Ovary (tissue), 9 donors: Measurements from ENCODE around the gene SLC25A51. TPM values are rescaled to one million over a fixed set of nuclear protein-coding genes. Genes with fewer than 3 reads are reported as not detected.

Experiments used
- DNase-seq, 5 donors: peaks; one replicate each; pipeline ENCODE4 v3.0.0-alpha.2; 2019 to 2020
- H3K27ac ChIP-seq, 2 donors: fragments of 200-600 bp; one replicate each; pipeline versions ENCODE4 v1.5.1 to v1.8.0; 2019 to 2022
- H3K27me3 ChIP-seq: fragments of 200-600 bp; one replicate; pipeline ENCODE4 v1.8.0; 2022
- H3K36me3 ChIP-seq: fragments of 200-600 bp; sonication (generic); one replicate; pipeline ENCODE4 v1.5.1; 2019
- H3K4me1 ChIP-seq: one replicate; pipeline ENCODE4 v1.8.1; 2013; ENCODE audit warnings: mild to moderate bottlenecking, moderate library complexity; ENCODE audit not compliant: insufficient read depth
- H3K4me3 ChIP-seq: fragments of 200-600 bp; sonication (generic); one replicate; pipeline ENCODE4 v1.5.1; 2017
- H3K9me3 ChIP-seq, 2 donors: fragments of 200-600 bp in 1 of 2; sonication (generic) in 1 of 2; one replicate each; pipeline versions ENCODE4 v1.5.1 to v1.8.1; 2013 to 2019; ENCODE audit warnings: mild to moderate bottlenecking in 1 of 2, moderate library complexity in 1 of 2
- EP300 ChIP-seq: sonication (generic); formaldehyde crosslinking; IDR thresholded peaks from one replicate; pipeline ENCODE4 v1.6.1; 2017; ENCODE audit warnings: antibody characterized with exemption
- POLR2A ChIP-seq: fragments of 450-650 bp; IDR thresholded peaks from one replicate; pipeline ENCODE4 v1.6.1; 2017; ENCODE audit warnings: antibody characterized with exemption, mild to moderate bottlenecking, moderate library complexity
- WGBS, 3 donors: extraction: QIAGEN DNeasy Blood & Tissue Kit in 1 of 3; methylation state at CpG; one replicate each; pipeline versions ENCODE4 v1.1.5 to v1.1.7; 2013 to 2017; 5-methylcytosine and 5-hydroxymethylcytosine counted together
- intact Hi-C, 4 donors: fragments of 100-400 bp; cut with DNase I; formaldehyde crosslinking; loops; one replicate each; pipeline versions ENCODE4 v1.11.0 to v1.15.1; 2022 to 2023
- polyA plus RNA-seq, 2 donors: library from polyadenylated mRNA; stranded (reverse); fragments of 200-250 nt in 1 of 2; fragments of 350-450 nt in 1 of 2; fragmentation: Illumina TruSeq in 1 of 2; extraction: RNeasy Lipid Tissue Mini Kit (QIAGEN cat#74804) in 1 of 2; gene quantifications; one replicate each; pipeline ENCODE4 v1.2.3, GENCODE V29; 2013 to 2014
- small RNA-seq: library from RNA; depleted of rRNA; stranded (forward); fragments of <200 nt; gene quantifications from one replicate; pipeline ENCODE3, GENCODE V24; 2016
- total RNA-seq, 7 donors: library from RNA; depleted of rRNA in 2 of 7; stranded (reverse); fragments of >200 nt in 2 of 7; fragmentation: NEBNext Ultra II Directional in 3 of 7; extraction: Animal tissue kit (Norgen Biotek cat#: 25700) in 3 of 7; gene quantifications; one replicate each; pipeline versions ENCODE4 v1.1.0 to v1.2.4, GENCODE V29; 2016 to 2023
- TF ChIP-seq, protein P1 (sequence below), 3 donors: fragments of 450-650 bp in 2 of 3; fragments of 200-600 bp in 1 of 3; IDR thresholded peaks; one replicate each; pipeline versions ENCODE4 v1.5.1 to v1.8.0; 2016 to 2022; ENCODE audit warnings: antibody characterized with exemption in 3 of 3, mild to moderate bottlenecking in 1 of 3
- donor health status: DM: no; HTN: no; CAD: no; lungs with moderate emphysema.
- donor health status: DM: no; HTN: no; CAD: no.
- donor health status: Bipolar disorder and iron deficiency.
- donor health status: DM: yes; HTN: yes; CAD: no.
- donor health status: DM: no; HTN: no; CAD: no.
- donor health status: DM: yes; HTN: yes; CAD: no.

SLC25A51 gene
- total and polyA plus RNA-seq, 9 donors = 5.1 to 24.1 (median 20.6) TPM

GRCh38 chr9:37852222-37852621, 51.7 kb downstream of the SLC25A51 start:
- Histone ChIP-seq H3K9me3 (no peaks in the 10 kb centered on the region), H3K4me1 (no peaks in the 10 kb centered on the region), H3K27me3 (no peaks in the 10 kb centered on the region), H3K36me3 (no peaks in the 10 kb centered on the region), H3K27ac (no peak overlapping the region), H3K4me3 (no peak overlapping the region)
- 91 to 98% (median 93%) methylated on average over 2 of the region's 2 CpGs for WGBS, 3 donors
- TF ChIP-seq, protein P1, sequence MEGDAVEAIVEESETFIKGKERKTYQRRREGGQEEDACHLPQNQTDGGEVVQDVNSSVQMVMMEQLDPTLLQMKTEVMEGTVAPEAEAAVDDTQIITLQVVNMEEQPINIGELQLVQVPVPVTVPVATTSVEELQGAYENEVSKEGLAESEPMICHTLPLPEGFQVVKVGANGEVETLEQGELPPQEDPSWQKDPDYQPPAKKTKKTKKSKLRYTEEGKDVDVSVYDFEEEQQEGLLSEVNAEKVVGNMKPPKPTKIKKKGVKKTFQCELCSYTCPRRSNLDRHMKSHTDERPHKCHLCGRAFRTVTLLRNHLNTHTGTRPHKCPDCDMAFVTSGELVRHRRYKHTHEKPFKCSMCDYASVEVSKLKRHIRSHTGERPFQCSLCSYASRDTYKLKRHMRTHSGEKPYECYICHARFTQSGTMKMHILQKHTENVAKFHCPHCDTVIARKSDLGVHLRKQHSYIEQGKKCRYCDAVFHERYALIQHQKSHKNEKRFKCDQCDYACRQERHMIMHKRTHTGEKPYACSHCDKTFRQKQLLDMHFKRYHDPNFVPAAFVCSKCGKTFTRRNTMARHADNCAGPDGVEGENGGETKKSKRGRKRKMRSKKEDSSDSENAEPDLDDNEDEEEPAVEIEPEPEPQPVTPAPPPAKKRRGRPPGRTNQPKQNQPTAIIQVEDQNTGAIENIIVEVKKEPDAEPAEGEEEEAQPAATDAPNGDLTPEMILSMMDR (IDR thresholded peaks at IDR 0.05) = no peak
- TF ChIP-seq EP300 (no peak), POLR2A (no peak)
- no peak for DNase-seq
- intact Hi-C loops = loop anchor here in 1 of 4 donors (10.0 kb wide), 1 partner anchor 67 kb away; the partner anchor contains the start of gene EXOSC3

- Histone ChIP-seq H3K4me1 (no peaks in the 10 kb centered on the region), H3K27me3 (no peaks in the 10 kb centered on the region), H3K4me3 (no peak overlapping the region), H3K36me3 (no peaks in the 10 kb centered on the region), H3K9me3 (no peaks in the 10 kb centered on the region), H3K27ac (no peak overlapping the region)
- DNase-seq = no peak
- 90 to 94% (median 92%) methylated on average over 4 of the region's 4 CpGs for WGBS, 3 donors
- TF ChIP-seq, protein P1 (IDR thresholded peaks at IDR 0.05) = no peak
- no peak for TF ChIP-seq EP300
- intact Hi-C loops = no loop called here
Observed at GRCh38 chr9:37840560-37841194, 63.2 kb downstream of the SLC25A51 start.

DNA sequence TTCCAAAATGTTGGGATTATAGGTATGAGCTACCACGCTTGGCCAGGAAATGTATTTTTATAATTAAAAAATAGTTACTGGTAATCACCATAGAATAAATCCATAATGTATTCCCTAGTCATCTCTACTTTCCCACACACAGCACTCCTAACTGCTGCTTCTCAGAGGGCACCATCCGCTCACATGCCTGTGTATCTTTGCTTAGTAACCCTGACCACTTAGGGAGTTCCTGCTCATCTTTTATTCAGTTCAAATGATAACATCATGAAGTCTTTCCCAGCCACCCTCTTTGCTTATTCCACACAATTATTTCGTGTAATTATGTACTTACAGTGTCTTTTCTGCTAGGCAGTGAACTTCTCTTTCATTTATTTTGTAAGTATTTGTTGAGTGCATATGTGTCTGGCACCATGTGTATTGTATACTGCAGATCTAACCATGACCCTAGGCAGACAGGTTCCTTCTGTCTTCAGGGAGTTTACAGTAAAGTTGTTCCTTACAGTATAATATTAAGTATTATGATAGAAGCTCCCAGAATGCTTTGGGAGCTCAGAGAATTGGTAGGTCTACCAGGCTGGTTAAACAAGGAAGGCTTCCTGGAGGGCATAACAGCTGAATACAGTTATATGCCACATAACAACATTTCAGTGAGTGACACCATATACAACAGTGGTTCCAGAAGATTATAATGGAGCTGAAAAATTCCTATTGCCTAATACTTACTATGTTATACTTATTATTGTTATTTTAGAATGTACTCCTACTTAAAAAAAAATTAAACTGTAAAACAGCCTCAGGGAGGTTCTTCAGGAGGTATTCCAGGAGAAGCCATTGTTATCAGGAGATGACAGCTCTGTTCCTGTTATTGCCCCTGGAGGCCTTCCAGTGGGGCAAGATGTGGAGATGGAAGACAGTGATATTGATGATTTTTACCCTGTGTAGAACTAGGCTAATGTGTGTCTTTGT, 64.1 kb downstream of the SLC25A51 start:
- Histone ChIP-seq H3K27me3 (no peaks in the 10 kb centered on the region), H3K27ac (no peak overlapping the region), H3K4me1 (no peaks in the 10 kb centered on the region), H3K4me3 (no peak overlapping the region), H3K36me3 (no peaks in the 10 kb centered on the region), H3K9me3 (no peaks in the 10 kb centered on the region)
- 93 to 97% (median 94%) methylated on average over 3 of the region's 3 CpGs for WGBS, 3 donors
- no peak for TF ChIP-seq POLR2A
- DNase-seq = no peak
- intact Hi-C loops = no loop called here

Small RNA genes within 50 kb of the gene (small RNA-seq; reads per million reads assigned to genes)
- gene RNU7-124P = not detected

Other genes starting within 250 kb of the SLC25A51 start
- 10 to 100 TPM in 4 of 7 donors, 1 to 10 TPM in 3; 6.7 to 13.6 (median 12.1) TPM for gene TRMT10B, start 150.3 kb downstream of the SLC25A51 start, total RNA-seq
- 1 to 10 TPM; 9.3 to 9.9 TPM for gene TRMT10B, start 150.3 kb downstream of the SLC25A51 start, polyA plus RNA-seq
- gene EXOSC3, start 119.1 kb downstream of the SLC25A51 start, total RNA-seq = 10 to 100 TPM; 28.8 to 40.0 (median 35.2) TPM
- gene EXOSC3, start 119.1 kb downstream of the SLC25A51 start, polyA plus RNA-seq = 10 to 100 TPM; 21.1 to 21.8 TPM
- gene DCAF10, start 103.3 kb downstream of the SLC25A51 start, total RNA-seq = 10 to 100 TPM; 15.9 to 39.8 (median 26.6) TPM
- gene DCAF10, start 103.3 kb downstream of the SLC25A51 start, polyA plus RNA-seq = 10 to 100 TPM in 1 of 2 donors, 1 to 10 TPM in 1; 9.0 to 16.4 TPM
- gene SHB, start 165.1 kb upstream of the SLC25A51 start, total RNA-seq = 10 to 100 TPM in 2 of 7 donors, 1 to 10 TPM in 5; 5.7 to 23.8 (median 9.0) TPM
- 10 to 100 TPM in 1 of 2 donors, 1 to 10 TPM in 1; 3.5 to 15.7 TPM for gene SHB, start 165.1 kb upstream of the SLC25A51 start, polyA plus RNA-seq